Measurements from ENCODE around the gene LACTBL1.
"Not testable (repeated sequence)": the region's sequence is repeated elsewhere in the genome, so short reads cannot be mapped to it uniquely, and the experiment has no call there.

LACTBL1 gene

DNA sequence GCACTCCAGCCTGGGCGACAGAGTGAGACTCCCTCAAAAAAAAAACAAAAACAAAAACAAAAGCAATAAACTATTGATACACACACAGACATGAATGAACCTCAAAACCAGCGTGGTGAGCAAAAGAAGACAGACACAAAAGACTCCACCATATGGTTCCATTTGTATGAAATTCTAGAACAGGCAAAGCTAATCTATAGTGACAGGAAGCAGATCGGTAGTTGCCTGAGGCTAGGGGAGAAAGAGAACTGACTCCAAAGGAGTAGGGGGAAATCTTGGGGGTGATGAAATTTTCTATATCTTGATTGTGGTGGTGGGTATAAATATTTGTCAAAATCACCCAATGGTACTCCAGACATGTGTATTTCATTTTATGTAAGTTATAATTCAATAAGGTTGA, 20.9 kb downstream of the LACTBL1 start:
- H4K91ac ChIP-seq (ENCODE audit: low read length): no peak overlapping the region
- H2BK15ac ChIP-seq (ENCODE audit: low read depth, poor library complexity, severe bottlenecking): no peak overlapping the region
- no peak overlapping the region for H3K27ac ChIP-seq (ENCODE audit: low read length, poor library complexity, severe bottlenecking)
- no peak for DNase-seq
- no peak overlapping the region for H4K8ac ChIP-seq (ENCODE audit: low read length)
- H3K79me1 ChIP-seq (replicated peaks; ENCODE audit: low read length, poor library complexity, severe bottlenecking): no peaks in the 10 kb centered on the region
- no peak overlapping the region for H3K18ac ChIP-seq (ENCODE audit: low read depth in 1 of 2, low read length in 2 of 2)
- H2BK5ac ChIP-seq (ENCODE audit: low read depth, low read length, poor library complexity, severe bottlenecking): no peak overlapping the region
- H2AFZ ChIP-seq (ENCODE audit: low read depth, low read length): no peak overlapping the region
- no peak overlapping the region for H3K4ac ChIP-seq (ENCODE audit: low read depth in 1 of 2, low read length in 2 of 2)
- no peak overlapping the region for H2BK12ac ChIP-seq (ENCODE audit: low read length in 2 of 2)
- H3K27me3 ChIP-seq (ENCODE audit: control insufficient read depth in 1 of 2, insufficient read depth in 1 of 2, low read length in 2 of 2): peaks cover 38 to 80% of the 10 kb centered on the region in 2 experiments
- H3K14ac ChIP-seq (ENCODE audit: low read length in 2 of 2): no peak overlapping the region
- no peak overlapping the region for H2BK120ac ChIP-seq (ENCODE audit: low read depth, low read length)
- WGBS: 93% methylated on average over 3 of the region's 3 CpGs
- no peaks in the 10 kb centered on the region for H3K36me3 ChIP-seq (ENCODE audit: control insufficient read depth in 1 of 2, insufficient read depth in 2 of 2, low read depth in 1 of 2, low read length in 2 of 2)
- no peak overlapping the region for H2AK5ac ChIP-seq (ENCODE audit: low read length, severe bottlenecking)
- H3K4me2 ChIP-seq (ENCODE audit: low read length, poor library complexity, severe bottlenecking): no peak overlapping the region
- no peak overlapping the region for H3K23ac ChIP-seq (ENCODE audit: low read length in 2 of 2)
- no peak overlapping the region for H3K4me3 ChIP-seq (ENCODE audit: insufficient read depth in 1 of 2, low read depth in 1 of 2, low read length in 2 of 2)
- H3K9me3 ChIP-seq (ENCODE audit: control insufficient read depth, low read length): no peaks in the 10 kb centered on the region
- H3K9ac ChIP-seq (ENCODE audit: low read length): no peak overlapping the region
- H3K4me1 ChIP-seq (ENCODE audit: control insufficient read depth, insufficient read depth, low read depth, low read length): peaks cover 6% of the 10 kb centered on the region

GRCh38 chr1:22949822-22950331, 22.8 kb downstream of the LACTBL1 start:
- H2AK5ac ChIP-seq (ENCODE audit: low read length, severe bottlenecking): no peak overlapping the region
- H3K4ac ChIP-seq (ENCODE audit: low read depth in 1 of 2, low read length in 2 of 2): no peak overlapping the region
- no peak overlapping the region for H3K4me3 ChIP-seq (ENCODE audit: insufficient read depth in 1 of 2, low read depth in 1 of 2, low read length in 2 of 2)
- H3K36me3 ChIP-seq (ENCODE audit: control insufficient read depth in 1 of 2, insufficient read depth in 2 of 2, low read depth in 1 of 2, low read length in 2 of 2): no peaks in the 10 kb centered on the region
- no peak overlapping the region for H2BK120ac ChIP-seq (ENCODE audit: low read depth, low read length)
- DNase-seq: no peak
- no peak overlapping the region for H2AFZ ChIP-seq (ENCODE audit: low read depth, low read length)
- peaks cover 25 to 67% of the 10 kb centered on the region in 2 experiments for H3K27me3 ChIP-seq (ENCODE audit: control insufficient read depth in 1 of 2, insufficient read depth in 1 of 2, low read length in 2 of 2)
- no peak overlapping the region for H3K18ac ChIP-seq (ENCODE audit: low read depth in 1 of 2, low read length in 2 of 2)
- peaks cover 6% of the 10 kb centered on the region for H3K4me1 ChIP-seq (ENCODE audit: control insufficient read depth, insufficient read depth, low read depth, low read length)
- H3K14ac ChIP-seq (ENCODE audit: low read length in 2 of 2): no peak overlapping the region
- no peak overlapping the region for H4K91ac ChIP-seq (ENCODE audit: low read length)
- no peak overlapping the region for H3K23ac ChIP-seq (ENCODE audit: low read length in 2 of 2)
- no peak overlapping the region for H2BK15ac ChIP-seq (ENCODE audit: low read depth, poor library complexity, severe bottlenecking)
- no peak overlapping the region for H2BK12ac ChIP-seq (ENCODE audit: low read length in 2 of 2)
- no peaks in the 10 kb centered on the region for H3K79me1 ChIP-seq (replicated peaks; ENCODE audit: low read length, poor library complexity, severe bottlenecking)
- no peak overlapping the region for H3K4me2 ChIP-seq (ENCODE audit: low read length, poor library complexity, severe bottlenecking)
- no peak overlapping the region for H3K9ac ChIP-seq (ENCODE audit: low read length)
- H2BK5ac ChIP-seq (ENCODE audit: low read depth, low read length, poor library complexity, severe bottlenecking): no peak overlapping the region
- no peak overlapping the region for H3K27ac ChIP-seq (ENCODE audit: low read length, poor library complexity, severe bottlenecking)
- H3K9me3 ChIP-seq (ENCODE audit: control insufficient read depth, low read length): no peaks in the 10 kb centered on the region
- 89% methylated on average over 2 of the region's 5 CpGs for WGBS
- H4K8ac ChIP-seq (ENCODE audit: low read length): no peak overlapping the region

DNA sequence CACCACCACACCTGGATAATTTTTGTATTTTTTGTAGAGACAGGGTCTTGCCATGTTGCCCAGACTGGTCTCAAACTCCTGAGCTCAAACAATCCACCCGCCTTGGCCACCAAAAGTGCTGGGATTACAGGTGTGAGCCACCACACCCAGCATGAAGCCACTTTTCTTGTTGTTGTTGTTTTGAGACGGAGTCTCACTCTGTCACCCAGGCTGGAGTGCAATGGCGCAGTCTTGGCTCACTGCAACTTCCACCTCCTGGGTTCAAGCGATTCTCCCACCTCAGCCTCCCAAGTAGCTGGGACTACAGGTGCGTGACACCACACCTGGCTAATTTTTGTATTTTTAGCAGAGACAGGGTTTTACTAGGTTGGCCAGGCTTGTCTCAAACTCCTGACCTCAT, 27.5 kb downstream of the LACTBL1 start:
- Histone ChIP-seq H3K9me3 (ENCODE audit: control insufficient read depth, low read length) (peaks cover 19% of the 10 kb centered on the region), H3K27me3 (ENCODE audit: control insufficient read depth in 1 of 2, insufficient read depth in 1 of 2, low read length in 2 of 2) (peaks cover 23 to 47% of the 10 kb centered on the region in 2 experiments)
- H3K23ac ChIP-seq (ENCODE audit: low read length in 2 of 2); H2BK12ac ChIP-seq (ENCODE audit: low read length in 2 of 2); H4K91ac ChIP-seq (ENCODE audit: low read length); H2BK15ac ChIP-seq (ENCODE audit: low read depth, poor library complexity, severe bottlenecking); H3K36me3 ChIP-seq (ENCODE audit: control insufficient read depth in 1 of 2, insufficient read depth in 2 of 2, low read depth in 1 of 2, low read length in 2 of 2); H2AK5ac ChIP-seq (ENCODE audit: low read length, severe bottlenecking); H3K9ac ChIP-seq (ENCODE audit: low read length); H3K4ac ChIP-seq (ENCODE audit: low read depth in 1 of 2, low read length in 2 of 2); H2AFZ ChIP-seq (ENCODE audit: low read depth, low read length); H3K79me1 ChIP-seq (replicated peaks; ENCODE audit: low read length, poor library complexity, severe bottlenecking); H3K14ac ChIP-seq (ENCODE audit: low read length in 2 of 2); H3K27ac ChIP-seq (ENCODE audit: low read length, poor library complexity, severe bottlenecking); H4K8ac ChIP-seq (ENCODE audit: low read length); DNase-seq; H3K18ac ChIP-seq (ENCODE audit: low read depth in 1 of 2, low read length in 2 of 2); H2BK5ac ChIP-seq (ENCODE audit: low read depth, low read length, poor library complexity, severe bottlenecking); H3K4me1 ChIP-seq (ENCODE audit: control insufficient read depth, insufficient read depth, low read depth, low read length); H2BK120ac ChIP-seq (ENCODE audit: low read depth, low read length); H3K4me3 ChIP-seq (ENCODE audit: insufficient read depth in 1 of 2, low read depth in 1 of 2, low read length in 2 of 2); H3K4me2 ChIP-seq (ENCODE audit: low read length, poor library complexity, severe bottlenecking): not testable (repeated sequence)
- WGBS: 95% methylated on average over 5 of the region's 5 CpGs

GRCh38 chr1:22944346-22945055, 28.2 kb downstream of the LACTBL1 start:
- Histone ChIP-seq H3K4ac (ENCODE audit: low read depth in 1 of 2, low read length in 2 of 2) (no peak overlapping the region), H2BK120ac (ENCODE audit: low read depth, low read length) (no peak overlapping the region), H3K14ac (ENCODE audit: low read length in 2 of 2) (no peak overlapping the region), H3K27me3 (ENCODE audit: control insufficient read depth in 1 of 2, insufficient read depth in 1 of 2, low read length in 2 of 2) (peaks cover 23 to 44% of the 10 kb centered on the region in 2 experiments), H2AFZ (ENCODE audit: low read depth, low read length) (no peak overlapping the region), H3K9me3 (ENCODE audit: control insufficient read depth, low read length) (peaks cover 20% of the 10 kb centered on the region), H3K4me1 (ENCODE audit: control insufficient read depth, insufficient read depth, low read depth, low read length) (no peaks in the 10 kb centered on the region), H2BK5ac (ENCODE audit: low read depth, low read length, poor library complexity, severe bottlenecking) (no peak overlapping the region), H4K8ac (ENCODE audit: low read length) (no peak overlapping the region), H3K18ac (ENCODE audit: low read depth in 1 of 2, low read length in 2 of 2) (no peak overlapping the region), H3K9ac (ENCODE audit: low read length) (no peak overlapping the region), H3K36me3 (ENCODE audit: control insufficient read depth in 1 of 2, insufficient read depth in 2 of 2, low read depth in 1 of 2, low read length in 2 of 2) (no peaks in the 10 kb centered on the region), H3K27ac (ENCODE audit: low read length, poor library complexity, severe bottlenecking) (no peak overlapping the region), H3K4me2 (ENCODE audit: low read length, poor library complexity, severe bottlenecking) (no peak overlapping the region), H3K4me3 (ENCODE audit: insufficient read depth in 1 of 2, low read depth in 1 of 2, low read length in 2 of 2) (no peak overlapping the region), H2BK12ac (ENCODE audit: low read length in 2 of 2) (no peak overlapping the region), H3K79me1 (replicated peaks; ENCODE audit: low read length, poor library complexity, severe bottlenecking) (no peaks in the 10 kb centered on the region), H4K91ac (ENCODE audit: low read length) (no peak overlapping the region), H2AK5ac (ENCODE audit: low read length, severe bottlenecking) (no peak overlapping the region), H2BK15ac (ENCODE audit: low read depth, poor library complexity, severe bottlenecking) (no peak overlapping the region), H3K23ac (ENCODE audit: low read length in 2 of 2) (no peak overlapping the region)
- 87% methylated on average over 4 of the region's 4 CpGs for WGBS
- DNase-seq: no peak

Measured in mesenchymal stem cell (in vitro differentiated cells and primary cell).